GM18520 (cell line): ENCODE measurements around the gene OR11G2.
"Not testable (repeated sequence)": the region's sequence is repeated elsewhere in the genome, so short reads cannot be mapped to it uniquely, and the experiment has no call there.

Experiments
- ATAC-seq: cut with Tn5 transposase; IDR thresholded peaks from one replicate; pipeline ENCODE4 v1.9.1; 2021; ENCODE audit not compliant: unreplicated experiment

Gene OR11G2

GRCh38 chr14:20190596-20190995 is at the start of gene OR11G2:
OR11G2 (plus strand) TSS chr14:20190896; CDS start chr14:20197438, 6,542 bp downstream.
- ATAC-seq = no peak

- no peak for ATAC-seq
These were observed 46.8 kb upstream of the OR11G2 start for GRCh38 chr14:20143911-20144310.

- no peak for ATAC-seq
These were observed 45.9 kb upstream of the OR11G2 start for GRCh38 chr14:20144820-20145219.

GRCh38 chr14:20164462-20164861 is 26.2 kb upstream of the OR11G2 start:
- ATAC-seq = no peak

GRCh38 chr14:20167091-20167490 is 23.6 kb upstream of the OR11G2 start:
- no peak for ATAC-seq

GRCh38 chr14:20169852-20170251 is 20.8 kb upstream of the OR11G2 start:
- ATAC-seq = not testable (repeated sequence)

- not testable (repeated sequence) for ATAC-seq
These were observed 16.5 kb upstream of the OR11G2 start for GRCh38 chr14:20174205-20174604.

- no peak for ATAC-seq
These were observed 14.4 kb upstream of the OR11G2 start for GRCh38 chr14:20176330-20176729.

- ATAC-seq = no peak
These were observed 13.2 kb upstream of the OR11G2 start for GRCh38 chr14:20177433-20177974.

GRCh38 chr14:20179218-20179617 is 11.5 kb upstream of the OR11G2 start:
- ATAC-seq = no peak

GRCh38 chr14:20179880-20180279 is 10.8 kb upstream of the OR11G2 start:
- no peak for ATAC-seq

- no peak for ATAC-seq
These were observed 10.2 kb upstream of the OR11G2 start for GRCh38 chr14:20180486-20180885.

GRCh38 chr14:20184181-20184580 is 6.5 kb upstream of the OR11G2 start:
- ATAC-seq = no peak

- ATAC-seq = no peak
These were observed 700 bp downstream of the OR11G2 start for GRCh38 chr14:20191396-20191795.

- ATAC-seq = no peak
These were observed 3.4 kb downstream of the OR11G2 start for GRCh38 chr14:20194101-20194500.

GRCh38 chr14:20195170-20195569 is 4.5 kb downstream of the OR11G2 start:
- ATAC-seq = not testable (repeated sequence)

- ATAC-seq = no peak
These were observed 5.2 kb downstream of the OR11G2 start for GRCh38 chr14:20195911-20196310.

- ATAC-seq = no peak
These were observed 6.8 kb downstream of the OR11G2 start for GRCh38 chr14:20197459-20197858.

- no peak for ATAC-seq
These were observed 8.3 kb downstream of the OR11G2 start for GRCh38 chr14:20198991-20199390.

GRCh38 chr14:20204721-20205120 is 14.0 kb downstream of the OR11G2 start:
- no peak for ATAC-seq

- no peak for ATAC-seq
These were observed 18.9 kb downstream of the OR11G2 start for GRCh38 chr14:20209595-20209994.

- ATAC-seq = not testable (repeated sequence)
These were observed 21.7 kb downstream of the OR11G2 start for GRCh38 chr14:20212406-20212805.

- no peak for ATAC-seq
These were observed 24.5 kb downstream of the OR11G2 start for GRCh38 chr14:20215196-20215595.
